Liver (tissue), 9 donors: ENCODE data around the gene CHN2. TPM values are rescaled to one million over a fixed set of nuclear protein-coding genes. Genes with fewer than 3 reads are reported as not detected.
"Not testable (repeated sequence)": the region's sequence is repeated elsewhere in the genome, so short reads cannot be mapped to it uniquely, and the experiment has no call there.

Experiments
- DNase-seq: peaks from one replicate; pipeline ENCODE4 v3.0.0-alpha.2; 2017; ENCODE audit warnings: low spot score
- H3K27ac ChIP-seq, 2 donors: one replicate each; pipeline ENCODE4 v1.7.0; 2013; ENCODE audit warnings: inconsistent platforms in 2 of 2, low read length in 2 of 2, control low read depth in 1 of 2, low read depth in 1 of 2, mild to moderate bottlenecking in 1 of 2
- H3K27me3 ChIP-seq, 4 donors: one replicate each; pipeline versions ENCODE4 v1.6.1 to v1.7.0; 2013; ENCODE audit warnings: low read length in 3 of 4, inconsistent platforms in 1 of 4, mild to moderate bottlenecking in 1 of 4, moderate library complexity in 1 of 4; ENCODE audit not compliant: control insufficient read depth in 4 of 4, insufficient read depth in 4 of 4
- H3K36me3 ChIP-seq, 4 donors: one replicate each; pipeline versions ENCODE4 v1.6.1 to v1.7.0; 2013; ENCODE audit warnings: low read length in 3 of 4, mild to moderate bottlenecking in 3 of 4, low read depth in 1 of 4, moderate library complexity in 1 of 4; ENCODE audit not compliant: control insufficient read depth in 4 of 4, insufficient read depth in 3 of 4
- H3K4me1 ChIP-seq, 4 donors: one replicate each; pipeline versions ENCODE4 v1.6.1 to v1.7.0; 2013; ENCODE audit warnings: low read length in 3 of 4, mild to moderate bottlenecking in 3 of 4, moderate library complexity in 1 of 4; ENCODE audit not compliant: control insufficient read depth in 4 of 4, insufficient read depth in 4 of 4
- H3K4me3 ChIP-seq, 3 donors: one replicate each; pipeline versions ENCODE4 v1.6.1 to v1.7.0; 2013; ENCODE audit warnings: low read length in 3 of 3, control low read depth in 1 of 3, low read depth in 1 of 3, mild to moderate bottlenecking in 1 of 3
- H3K9ac ChIP-seq, 2 donors: one replicate each; pipeline ENCODE4 v1.7.0; 2013; ENCODE audit warnings: low read length in 2 of 2, mild to moderate bottlenecking in 2 of 2, moderate library complexity in 2 of 2, control low read depth in 1 of 2, low read depth in 1 of 2
- H3K9me3 ChIP-seq, 4 donors: one replicate each; pipeline versions ENCODE4 v1.6.1 to v1.7.0; 2013; ENCODE audit warnings: low read length in 3 of 4; ENCODE audit not compliant: control insufficient read depth in 4 of 4
- EGR1 ChIP-seq, 2 donors: IDR thresholded peaks; 2 replicates each; pipeline ENCODE4 v1.6.1; 2016 to 2018; ENCODE audit warnings: antibody characterized with exemption in 2 of 2, low read depth in 2 of 2
- GABPA ChIP-seq, 2 donors: IDR thresholded peaks in 1 of 2; conservative IDR thresholded peaks in 1 of 2; 2 replicates each; pipeline ENCODE4 v1.6.1; 2016; ENCODE audit warnings: antibody characterized with exemption in 2 of 2, mild to moderate bottlenecking in 1 of 2, moderate library complexity in 1 of 2
- HNF4A ChIP-seq, 2 donors: conservative IDR thresholded peaks; 2 replicates each; pipeline ENCODE4 v1.6.1; 2016; ENCODE audit warnings: antibody characterized with exemption in 2 of 2, mild to moderate bottlenecking in 2 of 2
- HNF4G ChIP-seq: IDR thresholded peaks from 2 replicates; pipeline ENCODE4 v1.6.1; 2016; ENCODE audit warnings: antibody characterized with exemption
- JUND ChIP-seq, 2 donors: IDR thresholded peaks; 2 replicates each; pipeline ENCODE4 v1.6.1; 2016; ENCODE audit warnings: antibody characterized with exemption in 2 of 2
- MAX ChIP-seq: IDR thresholded peaks from 2 replicates; pipeline ENCODE4 v1.6.1; 2016; ENCODE audit warnings: antibody characterized with exemption
- NR2F2 ChIP-seq: IDR thresholded peaks from 2 replicates; pipeline ENCODE4 v1.6.1; 2016; ENCODE audit warnings: antibody characterized with exemption
- REST ChIP-seq: IDR thresholded peaks from 2 replicates; pipeline ENCODE4 v1.6.1; 2016; ENCODE audit warnings: antibody characterized with exemption, mild to moderate bottlenecking
- RXRA ChIP-seq, 2 donors: IDR thresholded peaks; 2 replicates each; pipeline ENCODE4 v1.6.1; 2017 to 2018; ENCODE audit warnings: antibody characterized with exemption in 2 of 2, mild to moderate bottlenecking in 1 of 2
- SP1 ChIP-seq: IDR thresholded peaks from 2 replicates; pipeline ENCODE4 v1.6.1; 2018; ENCODE audit warnings: antibody characterized with exemption, mild to moderate bottlenecking
- YY1 ChIP-seq: IDR thresholded peaks from 2 replicates; pipeline ENCODE4 v1.6.1; 2016; ENCODE audit warnings: antibody characterized with exemption, mild to moderate bottlenecking
- WGBS: extraction: QIAGEN DNeasy Blood & Tissue Kit; methylation state at CpG from one replicate; pipeline ENCODE4 v1.1.7; 2013; 5-methylcytosine and 5-hydroxymethylcytosine counted together
- polyA plus RNA-seq, 2 donors: library from polyadenylated mRNA; stranded (reverse) in 1 of 2; unstranded in 1 of 2; fragments of 200-250 nt in 1 of 2; fragments of >200 nt in 1 of 2; fragmentation: Nextera tagmentation in 1 of 2; extraction: Ambion mirVana in 1 of 2; gene quantifications; one replicate each; pipeline versions ENCODE4 v1.2.1 to v1.2.3, GENCODE V29; 2013 to 2015
- total RNA-seq, 2 donors: library from RNA; depleted of rRNA; stranded (reverse); fragments of >200 nt; gene quantifications; one replicate each; pipeline ENCODE4 v1.2.3, GENCODE V29; 2014
- donor health status: healthy.
- donor health status: healthy.
- donor health status: healthy.
- donor health status: healthy.
- donor health status: healthy.

CHN2 gene
- total and polyA plus RNA-seq, 4 donors = 8.3 to 25.4 (median 17.8) TPM

GRCh38 chr7:29212736-29213135 is 18.2 kb downstream of the CHN2 start:
- H3K9ac ChIP-seq, H3K27ac ChIP-seq, H3K9me3 ChIP-seq, H3K27me3 ChIP-seq, H3K4me3 ChIP-seq, DNase-seq, H3K36me3 ChIP-seq: not testable (repeated sequence)
- 95% methylated on average over 2 of the region's 2 CpGs for whole genome bisulfite sequencing
- peaks cover 10 to 46% (median 38%) of the 10 kb centered on the region in 4 donors for H3K4me1 ChIP-seq
- peak; percentile 92 for TF ChIP-seq SP1
- peak in 1 of 2 donors; percentile 69 for TF ChIP-seq RXRA (IDR thresholded peaks at IDR 0.05)
- peak; percentile 11 for TF ChIP-seq HNF4G
- TF ChIP-seq HNF4A (conservative IDR thresholded peaks at IDR 0.05) = peak in 1 of 2 donors; percentile 47

GRCh38 chr7:29214056-29214455 is 19.5 kb downstream of the CHN2 start:
- no peak overlapping the region for H3K27ac ChIP-seq
- no peak for DNase-seq
- peaks cover 0 to 2% (median under 1%) of the 10 kb centered on the region in 4 donors for H3K36me3 ChIP-seq
- TF ChIP-seq JUND (IDR thresholded peaks at IDR 0.05) (no peak), HNF4A (conservative IDR thresholded peaks at IDR 0.05) (no peak), REST (no peak), NR2F2 (no peak), YY1 (no peak), MAX (no peak), EGR1 (IDR thresholded peaks at IDR 0.05; ENCODE audit: low read depth in 2 of 2) (no peak)
- H3K4me1 ChIP-seq = peaks cover 6 to 34% (median 28%) of the 10 kb centered on the region in 4 donors
- no peak overlapping the region for H3K9ac ChIP-seq
- H3K9me3 ChIP-seq = no peaks in the 10 kb centered on the region
- 84% methylated on average over 5 of the region's 5 CpGs for WGBS
- no peaks in the 10 kb centered on the region for H3K27me3 ChIP-seq
- no peak overlapping the region for H3K4me3 ChIP-seq

GRCh38 chr7:29214816-29215215 is 20.2 kb downstream of the CHN2 start:
- 31% methylated on average over 3 of the region's 3 CpGs for WGBS
- H3K9me3 ChIP-seq = no peaks in the 10 kb centered on the region
- no peaks in the 10 kb centered on the region for H3K27me3 ChIP-seq
- peak; percentile 45 to 73 for TF ChIP-seq HNF4A (conservative IDR thresholded peaks at IDR 0.05)
- no peak for TF ChIP-seq GABPA (IDR thresholded peaks at IDR 0.05 in 1 of 2, conservative IDR thresholded peaks at IDR 0.05 in 1 of 2)
- no peak overlapping the region for H3K27ac ChIP-seq
- peaks cover 6 to 34% (median 25%) of the 10 kb centered on the region in 4 donors for H3K4me1 ChIP-seq
- H3K9ac ChIP-seq = no peak overlapping the region
- no peak overlapping the region for H3K4me3 ChIP-seq
- H3K36me3 ChIP-seq = peaks cover 0 to 2% (median under 1%) of the 10 kb centered on the region in 4 donors
- no peak for DNase-seq
